ENCODE measurements around the gene DEDD.
A peak's percentile ranks its signal among the peaks of the same experiment; 100 is the strongest.

- TF ChIP-seq, protein P1, sequence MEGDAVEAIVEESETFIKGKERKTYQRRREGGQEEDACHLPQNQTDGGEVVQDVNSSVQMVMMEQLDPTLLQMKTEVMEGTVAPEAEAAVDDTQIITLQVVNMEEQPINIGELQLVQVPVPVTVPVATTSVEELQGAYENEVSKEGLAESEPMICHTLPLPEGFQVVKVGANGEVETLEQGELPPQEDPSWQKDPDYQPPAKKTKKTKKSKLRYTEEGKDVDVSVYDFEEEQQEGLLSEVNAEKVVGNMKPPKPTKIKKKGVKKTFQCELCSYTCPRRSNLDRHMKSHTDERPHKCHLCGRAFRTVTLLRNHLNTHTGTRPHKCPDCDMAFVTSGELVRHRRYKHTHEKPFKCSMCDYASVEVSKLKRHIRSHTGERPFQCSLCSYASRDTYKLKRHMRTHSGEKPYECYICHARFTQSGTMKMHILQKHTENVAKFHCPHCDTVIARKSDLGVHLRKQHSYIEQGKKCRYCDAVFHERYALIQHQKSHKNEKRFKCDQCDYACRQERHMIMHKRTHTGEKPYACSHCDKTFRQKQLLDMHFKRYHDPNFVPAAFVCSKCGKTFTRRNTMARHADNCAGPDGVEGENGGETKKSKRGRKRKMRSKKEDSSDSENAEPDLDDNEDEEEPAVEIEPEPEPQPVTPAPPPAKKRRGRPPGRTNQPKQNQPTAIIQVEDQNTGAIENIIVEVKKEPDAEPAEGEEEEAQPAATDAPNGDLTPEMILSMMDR (conservative IDR thresholded peaks at IDR 0.05; ENCODE audit: low read depth, low read length): peak; percentile 41
- TF ChIP-seq MAZ (IDR thresholded peaks at IDR 0.05; ENCODE audit: borderline replicate concordance, low read depth, low read length) (no peak), NFE2L2 (IDR thresholded peaks at IDR 0.05; ENCODE audit: low read depth, low read length) (no peak), POLR2A (IDR thresholded peaks at IDR 0.05; ENCODE audit: low read depth, low read length) (peak; percentile 94), RCOR1 (IDR thresholded peaks at IDR 0.05; ENCODE audit: insufficient replicate concordance, low read length) (no peak)
These were observed 33.5 kb upstream of the DEDD start, which contains the start of gene PPOX for GRCh38 chr1:161165742-161166668.
